HepG2 (cell line): ENCODE measurements around the gene CPED1. TPM values are rescaled to one million over a fixed set of nuclear protein-coding genes. Genes with fewer than 3 reads are reported as not detected.

Experiments
- ATAC-seq: fragments of 200-7000 bp; cut with Tn5 transposase; 3 replicates; pipeline ENCODE4 v1.9.1; 2020; ENCODE audit warnings: mild to moderate bottlenecking, moderate library complexity
- BruUV-seq: library from RNA; stranded (reverse); fragments of 400-500 nt; replicated peaks from 2 replicates; lab custom pipeline; 2021; lab: Mats Ljungman, UMichigan
- CTCF ChIA-PET: fragments of 300-600 bp; formaldehyde crosslinking; extraction: SDS; loops from one replicate; lab custom pipeline; 2021; ENCODE audit warnings: low total read pairs, inconsistent platforms, low intra/inter-chr PET ratio; lab: Yijun Ruan, JAX
- POLR2A ChIA-PET: fragments of 350-600 bp; sonication (Branson Sonifier 250); formaldehyde crosslinking; loops from one replicate; lab custom pipeline; 2020; ENCODE audit warnings: antibody characterized with exemption, inconsistent platforms; lab: Yijun Ruan, JAX
- DNase-seq: peaks from one replicate; pipeline ENCODE4 v3.0.0-alpha.2; 2015; ENCODE audit warnings: low spot score
- FAIRE-seq: peaks from 3 replicates; lab custom pipeline; 2011; peaks lifted over from hg19 to GRCh38; lab: Jason Lieb, UNC
- H2AFZ ChIP-seq: one replicate; pipeline ENCODE4 v1.6.1; 2011; ENCODE audit warnings: low read length, inconsistent platforms
- H3K27ac ChIP-seq: fragments of 300-600 bp; 3 replicates; pipeline ENCODE4 v1.8.0; 2011; ENCODE audit warnings: mixed run types, mild to moderate bottlenecking, mixed read lengths, low read length, inconsistent platforms; ENCODE audit not compliant: insufficient read depth; ENCODE audit errors: extremely low read length
- H3K27me3 ChIP-seq, 2 experiments: fragments of 200-600 bp in 1 of 2; 2 replicates in 1 of 2; 3 replicates in 1 of 2; pipeline versions ENCODE4 v1.6.0 to v1.8.0; 2011; ENCODE audit warnings: low read length in 2 of 2, mild to moderate bottlenecking in 2 of 2, moderate library complexity in 2 of 2, inconsistent platforms in 1 of 2; ENCODE audit not compliant: insufficient read depth in 2 of 2, control insufficient read depth in 1 of 2
- H3K36me3 ChIP-seq, 2 experiments: fragments of 200-600 bp in 1 of 2; replicated peaks in 1 of 2; 2 replicates in 1 of 2; 3 replicates in 1 of 2; pipeline versions ENCODE4 v1.5.1 to v1.8.0; 2011; ENCODE audit warnings: low read length in 2 of 2, inconsistent platforms in 1 of 2; ENCODE audit not compliant: insufficient read depth in 2 of 2, control insufficient read depth in 1 of 2
- H3K4me1 ChIP-seq: 2 replicates; pipeline ENCODE4 v1.5.1; 2012; ENCODE audit warnings: low read length, inconsistent platforms; ENCODE audit not compliant: insufficient read depth
- H3K4me2 ChIP-seq: 2 replicates; pipeline ENCODE4 v1.6.0; 2011; ENCODE audit warnings: low read depth, low read length, inconsistent platforms
- H3K4me3 ChIP-seq, 3 experiments: fragments of 200-600 bp in 1 of 3; sonication (generic), shearing (Covaris generic) in 1 of 3; replicated peaks in 1 of 3; 2 replicates each; pipeline ENCODE4 v1.5.1; 2011 to 2016; ENCODE audit warnings: low read length in 3 of 3, inconsistent platforms in 2 of 3, low read depth in 2 of 3, mild to moderate bottlenecking in 2 of 3, control low read depth in 1 of 3, mixed read lengths in 1 of 3; ENCODE audit not compliant: insufficient read depth in 1 of 3
- H3K79me2 ChIP-seq: one replicate; pipeline ENCODE4 v1.6.1; 2011; ENCODE audit warnings: low read length, inconsistent platforms; ENCODE audit not compliant: insufficient read depth
- H3K9ac ChIP-seq: 2 replicates; pipeline ENCODE4 v1.6.0; 2011; ENCODE audit warnings: mild to moderate bottlenecking, low read depth, low read length, inconsistent platforms; ENCODE audit not compliant: insufficient read depth
- H3K9me3 ChIP-seq: 2 replicates; pipeline ENCODE4 v1.5.1; 2012; ENCODE audit warnings: mild to moderate bottlenecking, low read length
- H4K20me1 ChIP-seq: 2 replicates; pipeline ENCODE4 v1.6.0; 2011; ENCODE audit warnings: inconsistent platforms, mild to moderate bottlenecking, low read length, moderate library complexity; ENCODE audit not compliant: insufficient read depth
- MAFF ChIP-seq: IDR thresholded peaks from 2 replicates; pipeline ENCODE4 v1.6.1; 2011; ENCODE audit warnings: low read depth, low read length, improper control_type of control experiment
- MAFK ChIP-seq, 2 experiments: IDR thresholded peaks in 1 of 2; conservative IDR thresholded peaks in 1 of 2; 2 replicates each; pipeline ENCODE4 v1.6.1; 2011; ENCODE audit warnings: improper control_type of control experiment in 2 of 2, low read length in 2 of 2
- PHF21A ChIP-seq: sonication (generic); formaldehyde crosslinking; IDR thresholded peaks from 2 replicates; pipeline ENCODE4 v1.5.0; 2020; ENCODE audit warnings: mild to moderate bottlenecking, missing genetic modification reagents
- ZNF580 ChIP-seq: IDR thresholded peaks from 2 replicates; pipeline ENCODE4 v1.6.1; 2016; ENCODE audit warnings: low read depth, borderline replicate concordance
- ZNF652 ChIP-seq: IDR thresholded peaks from 2 replicates; pipeline ENCODE4 v1.6.1; 2016; ENCODE audit warnings: low read depth, borderline replicate concordance
- WGBS: methylation state at CpG from one replicate; pipeline ENCODE4 v1.1.6; 2017; ENCODE audit warnings: low lambda C conversion rate; 5-methylcytosine and 5-hydroxymethylcytosine counted together
- in situ Hi-C: cut with HindIII; loops from 2 replicates; pipeline ENCODE4 v1.10.0; 2017; ENCODE audit warnings: low pct_unique_long_range_greater_than_20kb; ENCODE audit not compliant: extremely low pct_ligation_motif_present
- intact Hi-C: fragments of 100-400 bp; cut with micrococcal nuclease; formaldehyde crosslinking; loops from one replicate; pipeline ENCODE4 v1.10.0; 2022; ENCODE audit not compliant: unreplicated experiment
- polyA plus RNA-seq, 8 experiments: library from polyadenylated mRNA; depleted of rRNA in 3 of 8; stranded (reverse) in 7 of 8; unstranded in 1 of 8; fragments of >200 nt; fragmentation: Illumina TruSeq in 4 of 8; extraction: Trizol in 4 of 8; gene quantifications; 2 replicates each; pipeline versions ENCODE4 v1.2.1 to v1.2.3, GENCODE V29; 2011 to 2016; ENCODE audit warnings: low read depth in 4 of 8, missing spikeins in 1 of 8, mixed read lengths in 1 of 8; ENCODE audit not compliant: insufficient read depth in 1 of 8
- total RNA-seq, 5 experiments: library from RNA; depleted of rRNA; stranded (reverse); fragments of >200 nt; fragmentation: Illumina TruSeq; extraction: Trizol; gene quantifications; 2 replicates each; pipeline ENCODE4 v1.2.3, GENCODE V29; 2016; ENCODE audit warnings: low read depth in 1 of 5

The CPED1 gene
- total and polyA plus RNA-seq, 2 of the 13 experiments (the other 11 are each of a cell fraction or from before 2014, with no cell fraction given): 11.5 to 27.0 TPM

- TF ChIP-seq ZNF580 (no peak), PHF21A (CRISPR knock-in tag) (no peak)
Observed at GRCh38 chr7:120998996-120999565, 10.6 kb downstream of the CPED1 start (continued).

GRCh38 chr7:121000081-121000983 lies 11.8 kb downstream of the CPED1 start:
- no peak overlapping the region for H3K9ac ChIP-seq
- in situ Hi-C loops (no loop called here), intact Hi-C loops (no loop called here)
- FAIRE-seq (no peak), DNase-seq (no peak), ATAC-seq (no peak)
- no TSS peak for BruUV-seq
- no peak overlapping the region for H3K27ac ChIP-seq
- no peaks in the 10 kb centered on the region for H3K9me3 ChIP-seq
- no peak overlapping the region for H2AFZ ChIP-seq
- no peaks in the 10 kb centered on the region for H4K20me1 ChIP-seq
- H3K4me3 ChIP-seq: no peak overlapping the region
- peak overlapping the region; percentile 12; the same call in 1 of the 2 replicates for H3K4me2 ChIP-seq
- H3K36me3 ChIP-seq: no peaks in the 10 kb centered on the region
- WGBS: 32% methylated on average over 9 of the region's 9 CpGs
- H3K79me2 ChIP-seq: no peaks in the 10 kb centered on the region
- ChIA-PET CTCF (no interaction called here), POLR2A (no interaction called here)
- no peaks in the 10 kb centered on the region for H3K4me1 ChIP-seq
- H3K27me3 ChIP-seq: no peaks in the 10 kb centered on the region
- TF ChIP-seq MAFK (conservative IDR thresholded peaks at IDR 0.05 in 1 of 2, IDR thresholded peaks at IDR 0.05 in 1 of 2; ENCODE audit: low read length in 2 of 2) (peak; percentile 31 to 49; a peak in 1 of 4 replicates), MAFF (peak; percentile 27; the same call in 1 of the 2 replicates), ZNF652 (CRISPR knock-in tag) (no peak)
